MM.1S (cell line): Measurements from ENCODE around the gene CDK2AP2.

Experiments
- CTCF ChIP-seq: fragments of 300-600 bp; sonication (generic); IDR thresholded peaks from 2 replicates; pipeline ENCODE4 v1.5.1; 2016; ENCODE audit warnings: antibody characterized with exemption, low read length, mixed read lengths
- EZH2 ChIP-seq: fragments of 300-600 bp; sonication (generic); optimal IDR thresholded peaks from 2 replicates; pipeline ENCODE3; 2017; ENCODE audit warnings: low read depth, mild to moderate bottlenecking, antibody characterized with exemption, low read length, mixed read lengths
- EZH2phosphoT487 ChIP-seq: fragments of 300-600 bp; sonication (generic); IDR thresholded peaks from 2 replicates; pipeline ENCODE4 v1.6.1; 2018; ENCODE audit warnings: antibody characterized with exemption, low read length

GRCh38 chr11:67484847-67485311, 23.1 kb downstream of the CDK2AP2 start:
- TF ChIP-seq CTCF (no peak), EZH2phosphoT487 (no peak), EZH2 (no peak)
